ENCODE data around the gene CDH4. TPM values are rescaled to one million over a fixed set of nuclear protein-coding genes. Genes with fewer than 3 reads are reported as not detected.

The CDH4 gene
- total RNA-seq, 1 experiment from 2014 or later = not detected

DNA sequence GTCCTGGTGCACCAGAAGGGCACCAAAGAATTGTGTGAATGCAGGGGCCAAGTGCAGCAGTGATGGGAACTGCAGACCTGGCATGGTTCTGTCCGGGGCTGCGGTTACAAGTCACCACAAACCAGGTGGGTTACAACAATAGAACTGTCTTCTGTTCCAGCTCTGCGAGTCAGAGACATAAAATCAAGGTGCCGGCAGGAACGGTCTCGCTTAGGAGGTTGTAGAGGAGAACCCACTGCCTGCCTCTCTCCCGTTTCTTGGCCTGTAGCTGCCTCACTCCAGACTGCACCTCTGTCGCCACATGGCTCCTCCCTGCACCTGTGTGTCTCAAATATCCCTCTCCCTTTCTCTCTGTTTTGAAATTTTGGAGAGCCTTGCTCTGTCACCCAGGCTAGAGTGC lies 670.4 kb downstream of the CDH4 start:
- no peak for TF ChIP-seq EZH2 (IDR thresholded peaks at IDR 0.05; ENCODE audit: low read depth)
- TF ChIP-seq, protein P1, sequence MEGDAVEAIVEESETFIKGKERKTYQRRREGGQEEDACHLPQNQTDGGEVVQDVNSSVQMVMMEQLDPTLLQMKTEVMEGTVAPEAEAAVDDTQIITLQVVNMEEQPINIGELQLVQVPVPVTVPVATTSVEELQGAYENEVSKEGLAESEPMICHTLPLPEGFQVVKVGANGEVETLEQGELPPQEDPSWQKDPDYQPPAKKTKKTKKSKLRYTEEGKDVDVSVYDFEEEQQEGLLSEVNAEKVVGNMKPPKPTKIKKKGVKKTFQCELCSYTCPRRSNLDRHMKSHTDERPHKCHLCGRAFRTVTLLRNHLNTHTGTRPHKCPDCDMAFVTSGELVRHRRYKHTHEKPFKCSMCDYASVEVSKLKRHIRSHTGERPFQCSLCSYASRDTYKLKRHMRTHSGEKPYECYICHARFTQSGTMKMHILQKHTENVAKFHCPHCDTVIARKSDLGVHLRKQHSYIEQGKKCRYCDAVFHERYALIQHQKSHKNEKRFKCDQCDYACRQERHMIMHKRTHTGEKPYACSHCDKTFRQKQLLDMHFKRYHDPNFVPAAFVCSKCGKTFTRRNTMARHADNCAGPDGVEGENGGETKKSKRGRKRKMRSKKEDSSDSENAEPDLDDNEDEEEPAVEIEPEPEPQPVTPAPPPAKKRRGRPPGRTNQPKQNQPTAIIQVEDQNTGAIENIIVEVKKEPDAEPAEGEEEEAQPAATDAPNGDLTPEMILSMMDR (conservative IDR thresholded peaks at IDR 0.05) = no peak
- no peak overlapping the region for H3K27ac ChIP-seq
- H3K36me3 ChIP-seq (ENCODE audit: low read depth) = no peaks in the 10 kb centered on the region
- H3K9me3 ChIP-seq (ENCODE audit: insufficient read depth, low read depth) = no peaks in the 10 kb centered on the region
- no peak for DNase-seq
- H3F3A ChIP-seq (ENCODE audit: insufficient read depth, low read depth) = no peaks in the 10 kb centered on the region
- CTCF ChIA-PET = no interaction called here
- no peaks in the 10 kb centered on the region for H4K20me1 ChIP-seq (ENCODE audit: insufficient read depth)
- peaks cover 53% of the 10 kb centered on the region for H3K27me3 ChIP-seq (ENCODE audit: insufficient read depth, low read depth)
- H3K4me1 ChIP-seq (replicated peaks; ENCODE audit: insufficient read depth) = 0 out of 2 replicates have a peak, but pooled peaks cover 11% of the 10 kb centered on the region
- no peaks in the 10 kb centered on the region for H3K9me2 ChIP-seq (ENCODE audit: insufficient read depth)
- H3K4me2 ChIP-seq = no peak overlapping the region
- POLR2A ChIA-PET (ENCODE audit: unreplicated experiment) = no interaction called here
- no peaks in the 10 kb centered on the region for H3K79me2 ChIP-seq (ENCODE audit: low read depth)
- intact Hi-C loops (cut with micrococcal nuclease; ENCODE audit: unreplicated experiment) = no loop called here
- H3K4me3 ChIP-seq = no peak overlapping the region
- H2AFZ ChIP-seq = no peak overlapping the region
- no TSS peak for BruUV-seq (replicated peaks)

DNA sequence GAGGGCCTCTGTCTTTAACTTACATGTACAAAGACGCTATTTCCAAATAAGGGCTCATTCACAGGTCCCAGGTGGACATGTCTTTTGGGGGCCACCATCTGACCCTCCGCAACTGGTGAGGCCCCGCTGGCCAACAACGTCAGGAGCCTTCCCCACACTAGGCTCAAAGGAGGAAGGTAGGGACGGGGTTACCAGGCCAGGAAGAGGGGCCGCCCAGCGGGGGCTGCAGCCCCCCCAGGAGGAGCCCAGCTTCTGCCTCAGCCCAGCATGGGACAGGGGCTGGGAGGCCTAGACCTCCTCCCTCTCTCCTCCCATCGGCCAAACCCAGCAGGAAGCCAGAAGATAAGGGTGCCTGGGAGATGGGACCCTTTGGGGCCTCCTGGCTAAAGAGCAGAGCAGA lies 670.9 kb downstream of the CDH4 start:
- Histone ChIP-seq H3K4me1 (replicated peaks; ENCODE audit: insufficient read depth) (0 out of 2 replicates have a peak, but pooled peaks cover 11% of the 10 kb centered on the region), H3K36me3 (ENCODE audit: low read depth) (no peaks in the 10 kb centered on the region), H3F3A (ENCODE audit: insufficient read depth, low read depth) (no peaks in the 10 kb centered on the region), H3K9me3 (ENCODE audit: insufficient read depth, low read depth) (no peaks in the 10 kb centered on the region), H3K4me2 (no peak overlapping the region), H3K4me3 (no peak overlapping the region), H3K27ac (no peak overlapping the region), H3K79me2 (ENCODE audit: low read depth) (no peaks in the 10 kb centered on the region), H2AFZ (no peak overlapping the region), H3K27me3 (ENCODE audit: insufficient read depth, low read depth) (peaks cover 48% of the 10 kb centered on the region), H3K9me2 (ENCODE audit: insufficient read depth) (no peaks in the 10 kb centered on the region), H4K20me1 (ENCODE audit: insufficient read depth) (no peaks in the 10 kb centered on the region)
- intact Hi-C loops (cut with micrococcal nuclease; ENCODE audit: unreplicated experiment) = no loop called here
- no TSS peak for BruUV-seq (replicated peaks)
- no peak for DNase-seq
- ChIA-PET CTCF (no interaction called here), POLR2A (ENCODE audit: unreplicated experiment) (no interaction called here)
- TF ChIP-seq EZH2 (IDR thresholded peaks at IDR 0.05; ENCODE audit: low read depth) = no peak
- TF ChIP-seq, protein P1 (conservative IDR thresholded peaks at IDR 0.05) = no peak

DNA sequence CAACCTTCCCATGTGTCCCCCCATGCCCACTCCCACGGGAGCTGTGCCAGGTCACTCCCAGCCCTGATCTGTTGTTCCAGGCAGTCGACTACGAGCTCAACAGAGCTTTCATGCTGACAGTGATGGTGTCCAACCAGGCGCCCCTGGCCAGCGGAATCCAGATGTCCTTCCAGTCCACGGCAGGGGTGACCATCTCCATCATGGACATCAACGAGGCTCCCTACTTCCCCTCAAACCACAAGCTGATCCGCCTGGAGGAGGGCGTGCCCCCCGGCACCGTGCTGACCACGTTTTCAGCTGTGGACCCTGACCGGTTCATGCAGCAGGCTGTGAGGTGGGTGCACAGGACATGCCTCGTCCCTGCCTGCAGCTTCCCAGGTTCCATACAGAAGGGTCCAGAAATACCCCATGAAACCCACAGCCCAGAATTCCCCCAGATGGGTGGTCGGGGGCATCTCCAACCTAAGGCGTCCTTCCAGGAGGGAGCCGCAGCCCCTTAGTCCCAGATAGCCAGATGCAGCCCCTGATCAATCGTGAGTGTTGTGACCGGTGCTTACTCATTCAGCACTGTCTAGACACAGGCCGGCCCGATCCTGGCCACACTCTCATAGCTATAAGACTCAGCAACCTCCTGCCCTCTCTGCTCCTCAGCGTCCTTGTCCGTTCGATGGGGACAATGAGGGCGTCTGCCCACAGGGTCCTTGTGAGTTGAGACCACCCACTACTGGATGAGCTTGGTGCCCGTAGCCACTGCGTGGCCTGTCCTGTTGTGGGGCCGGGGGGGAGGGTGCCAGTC lies 671.5 kb downstream of the CDH4 start:
- Histone ChIP-seq H3K9me2 (ENCODE audit: insufficient read depth) (no peaks in the 10 kb centered on the region), H4K20me1 (ENCODE audit: insufficient read depth) (no peaks in the 10 kb centered on the region), H3K36me3 (ENCODE audit: low read depth) (no peaks in the 10 kb centered on the region), H3K4me1 (replicated peaks; ENCODE audit: insufficient read depth) (0 out of 2 replicates have a peak, but pooled peaks cover 11% of the 10 kb centered on the region), H3K9me3 (ENCODE audit: insufficient read depth, low read depth) (no peaks in the 10 kb centered on the region), H3K27ac (no peak overlapping the region), H3K4me2 (no peak overlapping the region), H3K27me3 (ENCODE audit: insufficient read depth, low read depth) (peaks cover 41% of the 10 kb centered on the region), H2AFZ (no peak overlapping the region), H3K4me3 (no peak overlapping the region), H3F3A (ENCODE audit: insufficient read depth, low read depth) (no peaks in the 10 kb centered on the region), H3K79me2 (ENCODE audit: low read depth) (no peaks in the 10 kb centered on the region)
- BruUV-seq (replicated peaks) = no TSS peak
- POLR2A ChIA-PET (ENCODE audit: unreplicated experiment) = no interaction called here
- TF ChIP-seq, protein P1 (conservative IDR thresholded peaks at IDR 0.05) = no peak
- no peak for TF ChIP-seq EZH2 (IDR thresholded peaks at IDR 0.05; ENCODE audit: low read depth)
- CTCF ChIA-PET = no interaction called here
- intact Hi-C loops (cut with micrococcal nuclease; ENCODE audit: unreplicated experiment) = no loop called here
- no peak for DNase-seq
